Measurements from ENCODE around the gene PPARD. TPM values are rescaled to one million over a fixed set of nuclear protein-coding genes. Genes with fewer than 3 reads are reported as not detected.

PPARD gene
- polyA plus RNA-seq, 3 donors = 1.2 to 22.0 (median 2.4) TPM

- 100% methylated on average over 6 of the region's 9 CpGs for WGBS (ENCODE audit: insufficient coverage)
- H3K9me3 Mint-ChIP-seq = no peaks in the 10 kb centered on the region
- peaks cover 5 to 17% (median 15%) of the 10 kb centered on the region in 3 donors for H3K27me3 Mint-ChIP-seq (ENCODE audit: low read depth in 3 of 3)
- Histone ChIP-seq H3K27me3 (ENCODE audit: control insufficient read depth in 2 of 2, insufficient read depth in 2 of 2, low read length in 2 of 2) (no peaks in the 10 kb centered on the region), H3K36me3 (replicated peaks in 1 of 2; ENCODE audit: control insufficient read depth in 1 of 2, insufficient read depth in 2 of 2, low read length in 2 of 2) (no peaks in the 10 kb centered on the region), H3K9me3 (replicated peaks in 1 of 2; ENCODE audit: control insufficient read depth in 1 of 2, insufficient read depth in 1 of 2, low read length in 2 of 2) (no peaks in the 10 kb centered on the region), H3K4me1 (ENCODE audit: control insufficient read depth in 1 of 2, insufficient read depth in 2 of 2, low read length in 2 of 2) (no peaks in the 10 kb centered on the region), H3K4me2 (replicated peaks; ENCODE audit: extremely low read depth, low read length, poor library complexity, severe bottlenecking) (no peak overlapping the region), H2AFZ (ENCODE audit: insufficient read depth, low read depth, low read length, poor library complexity, severe bottlenecking) (no peak overlapping the region), H3K27ac (ENCODE audit: low read depth in 1 of 2, low read length in 2 of 2) (no peak overlapping the region), H3K79me2 (ENCODE audit: insufficient read depth, low read length) (no peaks in the 10 kb centered on the region), H3K4me3 (replicated peaks in 1 of 3; ENCODE audit: low read depth in 2 of 3, low read length in 3 of 3) (no peak overlapping the region), H4K20me1 (ENCODE audit: insufficient read depth, low read length) (no peaks in the 10 kb centered on the region), H3K9ac (ENCODE audit: insufficient read depth, low read length, poor library complexity, severe bottlenecking) (no peak overlapping the region)
- H3K36me3 Mint-ChIP-seq = no peaks in the 10 kb centered on the region
- no peak for DNase-seq
- H3K27ac Mint-ChIP-seq = no peak overlapping the region
- peaks cover 5% of the 10 kb centered on the region for H3K4me1 Mint-ChIP-seq
- intact Hi-C loops (cut with micrococcal nuclease) = no loop called here
- no peak for TF ChIP-seq CTCF (IDR thresholded peaks at IDR 0.05)
- H3K4me3 Mint-ChIP-seq = no peak overlapping the region
Measured at GRCh38 chr6:35443341-35444030, 101.1 kb downstream of the PPARD start.

GRCh38 chr6:35445691-35446090 lies 103.3 kb downstream of the PPARD start:
- no peak for TF ChIP-seq CTCF (IDR thresholded peaks at IDR 0.05)
- H3K4me2 ChIP-seq (replicated peaks; ENCODE audit: extremely low read depth, low read length, poor library complexity, severe bottlenecking) = no peak overlapping the region
- H3K9ac ChIP-seq (ENCODE audit: insufficient read depth, low read length, poor library complexity, severe bottlenecking) = no peak overlapping the region
- Mint-ChIP-seq H3K27ac (no peak overlapping the region), H3K27me3 (ENCODE audit: low read depth in 3 of 3) (peaks cover 6 to 24% (median 20%) of the 10 kb centered on the region in 3 donors), H3K9me3 (peaks cover 0 to 2% (median 0%) of the 10 kb centered on the region in 7 donors), H3K4me3 (no peak overlapping the region), H3K36me3 (no peaks in the 10 kb centered on the region), H3K4me1 (peaks cover 4% of the 10 kb centered on the region)
- no peak overlapping the region for H2AFZ ChIP-seq (ENCODE audit: insufficient read depth, low read depth, low read length, poor library complexity, severe bottlenecking)
- H3K27me3 ChIP-seq (ENCODE audit: control insufficient read depth in 2 of 2, insufficient read depth in 2 of 2, low read length in 2 of 2) = peaks cover 0 to 2% of the 10 kb centered on the region in 2 donors
- intact Hi-C loops (cut with micrococcal nuclease) = loop anchor here in 1 of 2 donors (5.0 kb wide), 1 partner anchor 148 kb away; the partner anchor contains the start of gene DEF6
- H3K4me1 ChIP-seq (ENCODE audit: control insufficient read depth in 1 of 2, insufficient read depth in 2 of 2, low read length in 2 of 2) = no peaks in the 10 kb centered on the region
- H3K4me3 ChIP-seq (replicated peaks in 1 of 3; ENCODE audit: low read depth in 2 of 3, low read length in 3 of 3) = no peak overlapping the region
- no peak for DNase-seq
- H3K36me3 ChIP-seq (replicated peaks in 1 of 2; ENCODE audit: control insufficient read depth in 1 of 2, insufficient read depth in 2 of 2, low read length in 2 of 2) = no peaks in the 10 kb centered on the region
- H3K27ac ChIP-seq (ENCODE audit: low read depth in 1 of 2, low read length in 2 of 2) = no peak overlapping the region
- WGBS (ENCODE audit: insufficient coverage) = 56% methylated on average over 7 of the region's 7 CpGs
- no peaks in the 10 kb centered on the region for H4K20me1 ChIP-seq (ENCODE audit: insufficient read depth, low read length)
- H3K79me2 ChIP-seq (ENCODE audit: insufficient read depth, low read length) = no peaks in the 10 kb centered on the region
- no peaks in the 10 kb centered on the region for H3K9me3 ChIP-seq (replicated peaks in 1 of 2; ENCODE audit: control insufficient read depth in 1 of 2, insufficient read depth in 1 of 2, low read length in 2 of 2)
